ENCODE measurements around the gene A4GALT. TPM values are rescaled to one million over a fixed set of nuclear protein-coding genes. Genes with fewer than 3 reads are reported as not detected.

A4GALT gene
- total and polyA plus RNA-seq, 10 of the 15 experiments (the other 5 are each of a cell fraction or from before 2014, with no cell fraction given), result 0.04 to 3.9 (median 2.3) TPM; not detected in 1

- no peak overlapping the region for H3K27ac ChIP-seq (ENCODE audit: control insufficient read depth, insufficient read depth)
- H3K79me2 ChIP-seq (ENCODE audit: control insufficient read depth, insufficient read depth, low read length), result peaks cover 30% of the 10 kb centered on the region
- peaks cover 49% of the 10 kb centered on the region for H3K4me1 ChIP-seq (ENCODE audit: control insufficient read depth, insufficient read depth, low read length)
- peaks cover 10% of the 10 kb centered on the region for H3K9me3 ChIP-seq (replicated peaks; ENCODE audit: control insufficient read depth, insufficient read depth, low read length)
- no peak overlapping the region for H3K4me2 ChIP-seq (ENCODE audit: control insufficient read depth, insufficient read depth)
- no peaks in the 10 kb centered on the region for H4K20me1 ChIP-seq (ENCODE audit: control insufficient read depth, insufficient read depth)
- no peak for ATAC-seq
- no peak overlapping the region for H2AFZ ChIP-seq (ENCODE audit: control insufficient read depth, low read depth, low read length)
- no peak for DNase-seq (ENCODE audit: low read depth, low spot score)
- no peak for TF ChIP-seq BCL3 (IDR thresholded peaks at IDR 0.05; ENCODE audit: borderline replicate concordance, insufficient read depth, low read depth, low read length, poor library complexity, severe bottlenecking)
- no peak for TF ChIP-seq TCF7 (IDR thresholded peaks at IDR 0.05; ENCODE audit: borderline replicate concordance)
- TF ChIP-seq ELK1 (IDR thresholded peaks at IDR 0.05; ENCODE audit: low read depth, low read length), result no peak
- no peak for TF ChIP-seq RAD21 (IDR thresholded peaks at IDR 0.05; ENCODE audit: insufficient read depth, low read depth, low read length)
- no peak for TF ChIP-seq EGR1 (IDR thresholded peaks at IDR 0.05; ENCODE audit: borderline replicate concordance in 1 of 2, low read depth in 2 of 2, low read length in 2 of 2)
- TF ChIP-seq EP300 (IDR thresholded peaks at IDR 0.05; ENCODE audit: borderline replicate concordance in 1 of 2, control insufficient read depth in 1 of 2, low read depth in 2 of 2, low read length in 2 of 2), result no peak
- no peak for TF ChIP-seq TARDBP (IDR thresholded peaks at IDR 0.05; ENCODE audit: borderline replicate concordance)
- no peak for TF ChIP-seq ATF7 (IDR thresholded peaks at IDR 0.05; ENCODE audit: low read depth)
- TF ChIP-seq RELB (IDR thresholded peaks at IDR 0.05; ENCODE audit: low read depth), result no peak
- no peak for TF ChIP-seq ZNF207 (IDR thresholded peaks at IDR 0.05; ENCODE audit: borderline replicate concordance)
- no peak for TF ChIP-seq IKZF2 (IDR thresholded peaks at IDR 0.05)
- TF ChIP-seq NR2C2 (IDR thresholded peaks at IDR 0.05; ENCODE audit: borderline replicate concordance, control insufficient read depth, insufficient read length, low read depth), result no peak
- TF ChIP-seq ZBTB33 (IDR thresholded peaks at IDR 0.05), result no peak
- no peak for TF ChIP-seq ATF3 (IDR thresholded peaks at IDR 0.05; ENCODE audit: borderline replicate concordance, extremely low read depth, low read depth, low read length)
- TF ChIP-seq DPF2 (IDR thresholded peaks at IDR 0.05), result no peak
- H3K36me3 ChIP-seq (ENCODE audit: control insufficient read depth in 2 of 2, insufficient read depth in 2 of 2, low read length in 1 of 2), result no peaks in the 10 kb centered on the region; a peak in 2 of 4 replicates
- no peak overlapping the region for H3K9ac ChIP-seq (ENCODE audit: control insufficient read depth, insufficient read depth, low read length)
- in situ Hi-C loops (cut with MboI) (no loop called here), intact Hi-C loops (cut with micrococcal nuclease; ENCODE audit: unreplicated experiment) (no loop called here)
- CTCF ChIA-PET, result no interaction called here
- POLR2A ChIA-PET, result interaction anchor here (0.9 kb wide), 1 partner anchor 38 kb away, joined by 3 read pairs; no protein-coding TSS in a partner anchor
- RAD21 ChIA-PET (ENCODE audit: unreplicated experiment), result no interaction called here
- BruUV-seq (replicated peaks), result no TSS peak
- H3K27me3 ChIP-seq (replicated peaks in 1 of 2; ENCODE audit: control insufficient read depth in 2 of 2, insufficient read depth in 2 of 2, low read length in 1 of 2), result no peaks in the 10 kb centered on the region
- FAIRE-seq, result no peak
- 98% methylated on average over 7 of the region's 7 CpGs for WGBS (ENCODE audit: insufficient coverage, insufficient replicate concordance, low lambda C conversion rate, missing lambda C conversion rate)
- SMC1A ChIA-PET (ENCODE audit: uncharacterized antibody, unreplicated experiment), result interaction anchor here (4.2 kb wide), 1 partner anchor 12 kb away, joined by 18 read pairs; no protein-coding TSS in a partner anchor
- H3K4me3 ChIP-seq, result no peak overlapping the region
These were observed 6.4 kb downstream of the A4GALT start for GRCh38 chr22:42714308-42714707.
